Endothelial cell of umbilical vein (primary cell): ENCODE data around the gene HSPA12A. TPM values are rescaled to one million over a fixed set of nuclear protein-coding genes. Genes with fewer than 3 reads are reported as not detected.

Experiments used
- BruUV-seq: library from RNA; stranded (reverse); fragments of 400-500 nt; replicated peaks from 2 replicates; lab custom pipeline; 2021; lab: Mats Ljungman, UMichigan
- CTCF ChIA-PET: fragments of 300-600, 350-600 bp; sonication (Branson Sonifier 250); formaldehyde crosslinking; loops from one replicate; lab custom pipeline; 2021; ENCODE audit warnings: antibody characterized with exemption, inconsistent platforms; lab: Charles Lee
- POLR2A ChIA-PET: fragments of 300-600, 350-600 bp; sonication (Branson Sonifier 250); formaldehyde crosslinking; loops from one replicate; lab custom pipeline; 2021; ENCODE audit warnings: antibody characterized with exemption, inconsistent platforms; lab: Charles Lee
- DNase-seq: peaks from one replicate; pipeline ENCODE4 v3.0.0-alpha.2; 2011; ENCODE audit warnings: low read depth, low spot score
- FAIRE-seq: peaks from 2 replicates; lab custom pipeline; 2011; peaks lifted over from hg19 to GRCh38; lab: Jason Lieb, UNC
- H2AFZ ChIP-seq: 2 replicates; pipeline ENCODE4 v1.6.0; 2012; ENCODE audit warnings: low read depth, low read length, control low read depth, inconsistent platforms
- H3K27ac ChIP-seq: 2 replicates; pipeline ENCODE4 v1.5.1; 2011; ENCODE audit warnings: low read depth, mild to moderate bottlenecking, control low read depth, low read length, moderate library complexity; ENCODE audit not compliant: insufficient read depth
- H3K27me3 ChIP-seq, 2 experiments: 2 replicates each; pipeline versions ENCODE4 v1.6.0 to v1.6.1; 2011; ENCODE audit warnings: low read length in 2 of 2, mixed read lengths in 1 of 2; ENCODE audit not compliant: control insufficient read depth in 2 of 2, insufficient read depth in 2 of 2
- H3K36me3 ChIP-seq, 2 experiments: 2 replicates in 1 of 2; 3 replicates in 1 of 2; pipeline ENCODE4 v1.5.1; 2011; ENCODE audit warnings: low read length in 2 of 2, mild to moderate bottlenecking in 1 of 2, moderate library complexity in 1 of 2; ENCODE audit not compliant: control insufficient read depth in 2 of 2, insufficient read depth in 2 of 2; ENCODE audit errors: extremely low read depth in 1 of 2
- H3K4me1 ChIP-seq: 3 replicates; pipeline ENCODE4 v1.5.1; 2011; ENCODE audit warnings: mild to moderate bottlenecking, low read length; ENCODE audit not compliant: control insufficient read depth, insufficient read depth; ENCODE audit errors: extremely low read depth
- H3K4me2 ChIP-seq: 2 replicates; pipeline ENCODE4 v1.6.1; 2011; ENCODE audit warnings: low read length, control low read depth, mixed read lengths; ENCODE audit not compliant: insufficient read depth
- H3K4me3 ChIP-seq, 3 experiments: fragments of 200-600 bp in 1 of 3; sonication (generic), shearing (Covaris generic) in 1 of 3; replicated peaks in 1 of 3; 2 replicates each; pipeline ENCODE4 v1.5.1; 2011 to 2016; ENCODE audit warnings: control low read depth in 3 of 3, low read length in 3 of 3, mild to moderate bottlenecking in 2 of 3, inconsistent platforms in 1 of 3, low read depth in 1 of 3, moderate library complexity in 1 of 3; ENCODE audit not compliant: insufficient read depth in 1 of 3
- H3K79me2 ChIP-seq: 2 replicates; pipeline ENCODE4 v1.6.0; 2012; ENCODE audit warnings: low read length, inconsistent platforms; ENCODE audit not compliant: control insufficient read depth, insufficient read depth
- H3K9ac ChIP-seq: replicated peaks from 2 replicates; pipeline ENCODE3; 2011; ENCODE audit warnings: low read length, control low read depth; ENCODE audit not compliant: insufficient read depth; ENCODE audit errors: extremely low read depth
- H3K9me1 ChIP-seq: replicated peaks from 3 replicates; pipeline ENCODE4 v1.6.0; 2011; ENCODE audit warnings: mild to moderate bottlenecking, low read length; ENCODE audit not compliant: control insufficient read depth, insufficient read depth; ENCODE audit errors: extremely low read depth
- H3K9me3 ChIP-seq: replicated peaks from 2 replicates; pipeline ENCODE4 v1.5.1; 2012; ENCODE audit warnings: low read length, inconsistent platforms; ENCODE audit not compliant: control insufficient read depth, insufficient read depth
- H4K20me1 ChIP-seq: replicated peaks from 2 replicates; pipeline ENCODE3; 2011; ENCODE audit warnings: mild to moderate bottlenecking, low read length; ENCODE audit not compliant: control insufficient read depth, insufficient read depth; ENCODE audit errors: extremely low read depth
- EZH2 ChIP-seq: IDR thresholded peaks from 2 replicates; pipeline ENCODE4 v1.6.1; 2012; ENCODE audit warnings: borderline replicate concordance, low read depth, mild to moderate bottlenecking, moderate library complexity, low read length, inconsistent platforms; ENCODE audit not compliant: severe bottlenecking
- FOS ChIP-seq: IDR thresholded peaks from 2 replicates; pipeline ENCODE4 v1.6.1; 2011; ENCODE audit warnings: mild to moderate bottlenecking, low read length, moderate library complexity, borderline replicate concordance; ENCODE audit not compliant: insufficient read depth
- GATA2 ChIP-seq: IDR thresholded peaks from 2 replicates; pipeline ENCODE4 v1.7.0; 2011; ENCODE audit warnings: low read depth, mild to moderate bottlenecking, moderate library complexity, mixed read lengths, low read length; ENCODE audit not compliant: insufficient read length, insufficient read depth
- JUN ChIP-seq: IDR thresholded peaks from 2 replicates; pipeline ENCODE4 v1.6.1; 2011; ENCODE audit warnings: borderline replicate concordance, low read depth; ENCODE audit not compliant: insufficient read length, insufficient read depth
- MYC ChIP-seq: IDR thresholded peaks from one replicate; pipeline ENCODE4 v1.6.1; 2011; ENCODE audit warnings: mild to moderate bottlenecking, low read depth, low read length
- POLR2A ChIP-seq: IDR thresholded peaks from 2 replicates; pipeline ENCODE4 v1.6.1; 2012; ENCODE audit warnings: low read depth, mild to moderate bottlenecking, control low read depth, low read length
- POLR2AphosphoS5 ChIP-seq: IDR thresholded peaks from 2 replicates; pipeline ENCODE4 v1.6.1; 2012; ENCODE audit warnings: low read depth, mild to moderate bottlenecking, control low read depth, low read length, moderate library complexity; ENCODE audit not compliant: insufficient read depth
- dilution Hi-C: fragments of 300-500 bp; cut with MboI; formaldehyde crosslinking; loops from one replicate; pipeline ENCODE4 v1.15.0; 2019; ENCODE audit warnings: low sequenced_read_pairs; ENCODE audit not compliant: extremely low pct_ligation_motif_present
- intact Hi-C: fragments of 100-400 bp; cut with micrococcal nuclease; formaldehyde crosslinking; loops from one replicate; pipeline ENCODE4 v1.10.0; 2022
- polyA plus RNA-seq, 4 experiments: library from polyadenylated mRNA; depleted of rRNA in 3 of 4; stranded (reverse) in 3 of 4; unstranded in 1 of 4; fragments of >200 nt; gene quantifications; 2 replicates each; pipeline versions ENCODE4 v1.2.1 to v1.2.3, GENCODE V29; 2011 to 2012; ENCODE audit warnings: missing spikeins in 1 of 4
- total RNA-seq: library from RNA; stranded (reverse); gene quantifications from 2 replicates; pipeline ENCODE4 v1.2.3, GENCODE V29; 2021
- TF ChIP-seq, protein P1 (sequence below), 2 donors: IDR thresholded peaks; 1 replicate in 1 of 2; 2 replicates in 1 of 2; pipeline ENCODE4 v1.5.1; 2011; ENCODE audit warnings: low read length in 2 of 2, mild to moderate bottlenecking in 2 of 2, moderate library complexity in 2 of 2, control low read depth in 1 of 2, inconsistent platforms in 1 of 2, low read depth in 1 of 2; ENCODE audit not compliant: insufficient read depth in 1 of 2; ENCODE audit errors: extremely low read depth in 1 of 2
- TF ChIP-seq, protein P2 (sequence below): IDR thresholded peaks from 2 replicates; pipeline ENCODE4 v1.6.1; 2011; ENCODE audit not compliant: insufficient read depth, insufficient read length

Gene HSPA12A
- total and polyA plus RNA-seq, 2 donors (not counting 3 experiments of a cell fraction or from before 2014, with no cell fraction given), result 0.22 to 0.29 TPM

DNA sequence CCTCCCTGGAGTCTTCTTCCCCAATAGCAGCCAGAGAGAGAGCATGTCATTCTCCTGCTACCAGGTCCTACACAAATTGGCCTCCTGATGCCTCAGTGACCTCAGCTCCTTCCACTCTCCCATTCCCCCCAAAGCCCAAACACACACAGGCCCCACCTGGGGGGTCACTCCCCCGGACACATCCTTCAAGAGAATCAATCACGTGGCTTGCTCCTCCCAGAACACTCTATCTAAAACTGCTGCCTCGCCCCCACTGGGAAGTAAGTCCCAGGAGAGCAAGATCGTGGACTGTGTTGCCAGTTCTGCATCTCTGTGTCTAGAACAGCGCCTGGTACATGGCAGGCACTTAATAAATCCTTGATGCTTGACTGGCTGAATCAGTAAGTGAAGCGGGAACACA lies 2.5 kb upstream of the HSPA12A start:
- H3K4me3 ChIP-seq, result no peak overlapping the region
- H3K36me3 ChIP-seq, result no peaks in the 10 kb centered on the region
- intact Hi-C loops, result loop anchor here (5.0 kb wide), 1 partner anchor 63 kb away; no protein-coding TSS in a partner anchor
- no peak overlapping the region for H3K27ac ChIP-seq
- POLR2A ChIA-PET, result no interaction called here
- H3K9me3 ChIP-seq, result no peaks in the 10 kb centered on the region
- DNase-seq (no peak), FAIRE-seq (no peak)
- dilution Hi-C loops, result no loop called here
- no TSS peak for BruUV-seq
- TF ChIP-seq EZH2, result no peak
- no peak for TF ChIP-seq POLR2A
- TF ChIP-seq, protein P1, sequence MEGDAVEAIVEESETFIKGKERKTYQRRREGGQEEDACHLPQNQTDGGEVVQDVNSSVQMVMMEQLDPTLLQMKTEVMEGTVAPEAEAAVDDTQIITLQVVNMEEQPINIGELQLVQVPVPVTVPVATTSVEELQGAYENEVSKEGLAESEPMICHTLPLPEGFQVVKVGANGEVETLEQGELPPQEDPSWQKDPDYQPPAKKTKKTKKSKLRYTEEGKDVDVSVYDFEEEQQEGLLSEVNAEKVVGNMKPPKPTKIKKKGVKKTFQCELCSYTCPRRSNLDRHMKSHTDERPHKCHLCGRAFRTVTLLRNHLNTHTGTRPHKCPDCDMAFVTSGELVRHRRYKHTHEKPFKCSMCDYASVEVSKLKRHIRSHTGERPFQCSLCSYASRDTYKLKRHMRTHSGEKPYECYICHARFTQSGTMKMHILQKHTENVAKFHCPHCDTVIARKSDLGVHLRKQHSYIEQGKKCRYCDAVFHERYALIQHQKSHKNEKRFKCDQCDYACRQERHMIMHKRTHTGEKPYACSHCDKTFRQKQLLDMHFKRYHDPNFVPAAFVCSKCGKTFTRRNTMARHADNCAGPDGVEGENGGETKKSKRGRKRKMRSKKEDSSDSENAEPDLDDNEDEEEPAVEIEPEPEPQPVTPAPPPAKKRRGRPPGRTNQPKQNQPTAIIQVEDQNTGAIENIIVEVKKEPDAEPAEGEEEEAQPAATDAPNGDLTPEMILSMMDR (IDR thresholded peaks at IDR 0.05; ENCODE audit: extremely low read depth in 1 of 2, insufficient read depth in 1 of 2, low read depth in 1 of 2, low read length in 2 of 2), result no peak
- no peak for TF ChIP-seq MYC
- TF ChIP-seq POLR2AphosphoS5, result no peak
- TF ChIP-seq GATA2, result no peak
- no peak for TF ChIP-seq FOS
- TF ChIP-seq, protein P2, sequence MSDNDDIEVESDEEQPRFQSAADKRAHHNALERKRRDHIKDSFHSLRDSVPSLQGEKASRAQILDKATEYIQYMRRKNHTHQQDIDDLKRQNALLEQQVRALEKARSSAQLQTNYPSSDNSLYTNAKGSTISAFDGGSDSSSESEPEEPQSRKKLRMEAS, result no peak
- no peak for TF ChIP-seq JUN
- H3K9me1 ChIP-seq, result no peaks in the 10 kb centered on the region
- CTCF ChIA-PET, result interaction anchor here (1.5 kb wide), 1 partner anchor 430 kb away, joined by 6 read pairs; no protein-coding TSS in a partner anchor
- no peak overlapping the region for H2AFZ ChIP-seq
- H3K4me1 ChIP-seq, result peaks cover 7% of the 10 kb centered on the region
- no peak overlapping the region for H3K9ac ChIP-seq
- no peak overlapping the region for H3K4me2 ChIP-seq
- peaks cover 17 to 20% of the 10 kb centered on the region in 2 experiments for H3K27me3 ChIP-seq
- no peaks in the 10 kb centered on the region for H3K79me2 ChIP-seq
- H4K20me1 ChIP-seq, result no peaks in the 10 kb centered on the region
